ENCODE data around the gene ZFP30. TPM values are rescaled to one million over a fixed set of nuclear protein-coding genes. Genes with fewer than 3 reads are reported as not detected.

Gene ZFP30
- total and polyA plus RNA-seq, 2 donors (not counting 1 experiment from before 2014, with no cell fraction given) = 3.2 to 27.0 TPM

GRCh38 chr19:37655689-37656371, 565 bp upstream of the ZFP30 start:
- Histone ChIP-seq H3K27ac (ENCODE audit: low read length in 2 of 2) (peak overlapping the region; percentile 91 to 93), H3K4me3 (ENCODE audit: control extremely low read depth in 1 of 5, extremely low read depth in 1 of 5, insufficient read depth in 1 of 5, low read depth in 2 of 5, low read length in 4 of 5) (peak overlapping the region; percentile 36 to 89 (median 80)), H3K79me2 (ENCODE audit: control insufficient read depth, insufficient read depth, low read length) (peaks cover 42% of the 10 kb centered on the region), H2AFZ (ENCODE audit: insufficient read depth, low read depth, low read length, poor library complexity, severe bottlenecking) (peak overlapping the region; percentile 97), H3K27me3 (replicated peaks in 1 of 4; ENCODE audit: control extremely low read depth in 1 of 4, control insufficient read depth in 3 of 4, insufficient read depth in 4 of 4, low read length in 3 of 4) (no peaks in the 10 kb centered on the region), H3K9me3 (ENCODE audit: control extremely low read depth in 1 of 3, control insufficient read depth in 2 of 3, insufficient read depth in 1 of 3, low read length in 2 of 3) (no peaks in the 10 kb centered on the region), H3K36me3 (replicated peaks in 1 of 2; ENCODE audit: control extremely low read depth in 1 of 2, control insufficient read depth in 1 of 2, extremely low read depth in 1 of 2, insufficient read depth in 2 of 2, low read length in 1 of 2) (no peaks in the 10 kb centered on the region), H3K4me1 (ENCODE audit: control insufficient read depth in 2 of 2, insufficient read depth in 2 of 2, low read length in 2 of 2) (peaks cover 15 to 19% of the 10 kb centered on the region in 2 donors), H3K4me2 (replicated peaks; ENCODE audit: low read depth, low read length, poor library complexity, severe bottlenecking) (peak overlapping the region; percentile 89), H3K9ac (ENCODE audit: low read length) (peak overlapping the region; percentile 92), H4K20me1 (ENCODE audit: control insufficient read depth, insufficient read depth, low read length, poor library complexity, severe bottlenecking) (no peaks in the 10 kb centered on the region)
- H3K9me3 Mint-ChIP-seq (ENCODE audit: insufficient read depth) = peaks cover 2% of the 10 kb centered on the region
- POLR2A ChIA-PET = interaction anchor here (1.2 to 1.4 kb wide), 2 partner anchors 36 to 124 kb away, joined by 4 to 6 read pairs; partner anchors contain the start of gene ZNF573
- no peaks in the 10 kb centered on the region for H3K27me3 Mint-ChIP-seq
- H3K4me1 Mint-ChIP-seq = peaks cover 30% of the 10 kb centered on the region
- CTCF ChIA-PET = no interaction called here
- DNase-seq (peak; percentile 89), ATAC-seq (ENCODE audit: low read depth) (peak; percentile 69)
- H3K4me3 Mint-ChIP-seq = peak overlapping the region; percentile 98
- TF ChIP-seq EZH2 (IDR thresholded peaks at IDR 0.05; ENCODE audit: borderline replicate concordance, insufficient read depth, low read depth, low read length, poor library complexity, severe bottlenecking) = no peak
- TF ChIP-seq CTCF (IDR thresholded peaks at IDR 0.05) = no peak
- H3K27ac Mint-ChIP-seq = peak overlapping the region; percentile 97
- under 1% methylated on average over 56 of the region's 57 CpGs for WGBS (ENCODE audit: insufficient coverage)
- intact Hi-C loops (cut with micrococcal nuclease) = loop anchor here (1.0 kb wide), 5 partner anchors 36 to 150 kb away; partner anchors contain the start of genes ZNF540, ZNF571, ZNF573 and ZNF607

All from B cell (primary cell).